GM21528 (cell line): Measurements from ENCODE around the gene CACNA1C.
"Not testable (repeated sequence)": the region's sequence is repeated elsewhere in the genome, so short reads cannot be mapped to it uniquely, and the experiment has no call there.

Experiments
- ATAC-seq: cut with Tn5 transposase; IDR thresholded peaks from one replicate; pipeline ENCODE4 v1.9.1; 2021; ENCODE audit warnings: mild to moderate bottlenecking, moderate library complexity; ENCODE audit not compliant: unreplicated experiment, low FRiP score

CACNA1C gene

DNA sequence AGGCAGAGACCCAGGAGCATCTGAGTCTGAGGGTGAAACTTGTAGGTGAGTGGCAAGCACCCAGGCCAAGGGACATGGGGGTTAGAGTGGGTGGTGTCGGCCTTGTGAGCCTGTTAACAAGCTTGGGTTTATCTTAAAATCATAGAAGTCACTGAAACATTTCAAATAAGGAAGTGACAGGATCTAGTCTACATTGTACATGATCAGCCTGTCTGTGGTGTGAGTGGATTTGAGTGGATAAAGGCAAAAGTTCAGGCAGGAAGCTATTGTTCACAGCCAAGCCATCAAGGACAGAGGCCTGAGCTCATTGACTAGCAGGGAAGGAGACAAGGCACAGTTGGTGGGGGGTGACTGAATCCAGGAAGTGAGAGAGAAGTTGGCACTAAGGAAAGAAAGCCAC lies 682.6 kb downstream of the CACNA1C start:
- ATAC-seq = no peak

DNA sequence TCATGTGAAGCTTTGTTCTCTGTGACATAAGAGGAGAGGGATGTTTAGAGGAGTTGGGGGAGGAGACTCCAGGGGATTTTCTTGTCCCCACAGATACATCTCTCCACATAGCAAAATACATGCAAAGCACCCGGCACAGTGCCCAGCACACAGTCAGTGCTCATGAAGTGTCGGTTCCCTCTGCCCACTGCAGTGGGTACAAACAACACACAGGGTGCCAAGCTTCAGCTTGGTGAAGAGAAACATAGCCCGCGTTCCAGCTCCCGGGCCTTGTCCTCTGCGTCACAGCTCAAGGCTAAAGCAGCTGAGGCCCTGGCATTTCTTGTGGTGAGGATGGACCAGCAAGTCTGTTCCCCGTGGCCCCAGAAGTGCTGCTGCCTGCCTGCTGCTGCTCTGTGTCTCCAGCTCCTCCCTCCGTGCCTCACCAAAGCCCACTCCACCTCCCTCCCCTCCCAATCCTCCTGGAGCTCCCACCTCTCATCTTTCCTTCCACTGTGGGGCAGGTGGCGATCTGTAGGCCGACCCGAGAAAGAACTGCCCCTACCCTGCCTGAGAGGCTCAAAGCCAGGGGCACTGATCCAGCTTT lies 685.0 kb downstream of the CACNA1C start:
- ATAC-seq = no peak

GRCh38 chr12:2739069-2739468 lies 686.3 kb downstream of the CACNA1C start:
- ATAC-seq = no peak

DNA sequence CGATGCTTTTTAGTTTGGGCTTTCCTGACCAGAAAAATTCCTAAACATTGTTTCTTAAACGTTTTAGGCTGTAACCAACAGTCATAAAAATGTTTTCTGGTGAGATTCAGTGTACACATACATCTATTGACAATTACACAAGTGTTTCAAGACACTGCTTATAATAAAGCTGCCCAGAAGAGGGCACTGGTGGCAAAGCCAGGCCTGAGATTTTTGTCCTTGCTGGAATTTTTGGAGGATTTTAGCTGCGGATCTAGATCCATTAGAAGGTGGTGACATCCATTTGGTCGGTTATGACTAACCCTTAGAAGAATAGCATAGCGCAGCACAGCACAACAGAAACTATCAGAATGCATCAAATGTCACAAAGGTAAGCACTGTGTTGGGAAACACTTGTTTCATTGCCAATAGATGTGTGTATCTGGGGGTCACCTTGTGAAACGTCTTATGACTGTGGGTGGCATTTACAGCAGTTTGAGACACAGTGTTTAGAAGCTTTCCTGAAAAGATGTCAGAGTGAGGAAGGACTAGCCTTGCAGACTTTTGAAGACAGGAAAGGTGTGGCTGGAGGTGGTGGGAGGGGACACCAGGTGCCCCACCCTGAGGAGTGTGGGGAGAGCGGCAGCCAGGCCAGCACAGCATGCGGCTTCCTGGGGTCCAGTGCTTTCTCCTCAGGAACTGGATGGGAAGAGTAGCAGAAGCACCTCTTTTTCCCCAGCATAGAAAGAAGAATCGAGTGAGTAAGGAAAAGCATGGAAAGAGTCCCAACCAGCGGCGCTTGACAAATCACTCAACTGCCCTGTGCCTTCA lies 687.2 kb downstream of the CACNA1C start:
- no peak for ATAC-seq

DNA sequence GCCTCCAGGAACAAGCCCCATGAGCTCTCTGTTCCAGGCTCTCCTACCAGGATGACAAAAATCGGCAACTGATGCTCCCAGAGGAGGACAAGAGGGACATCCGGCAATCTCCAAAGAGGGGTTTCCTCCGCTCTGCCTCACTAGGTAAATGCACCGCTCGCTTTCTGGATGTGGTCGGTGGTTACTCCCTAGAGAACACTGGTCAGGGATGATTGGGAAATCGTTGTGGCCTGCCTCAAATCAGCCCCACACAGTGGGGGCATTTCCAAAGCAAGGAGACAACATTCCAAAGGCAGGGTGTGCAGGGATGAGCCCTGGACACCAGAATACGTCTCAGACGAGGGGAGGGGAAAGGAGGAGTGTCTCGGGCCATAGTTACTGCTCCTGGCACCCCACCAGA lies 689.2 kb downstream of the CACNA1C start:
- ATAC-seq = not testable (repeated sequence)

DNA sequence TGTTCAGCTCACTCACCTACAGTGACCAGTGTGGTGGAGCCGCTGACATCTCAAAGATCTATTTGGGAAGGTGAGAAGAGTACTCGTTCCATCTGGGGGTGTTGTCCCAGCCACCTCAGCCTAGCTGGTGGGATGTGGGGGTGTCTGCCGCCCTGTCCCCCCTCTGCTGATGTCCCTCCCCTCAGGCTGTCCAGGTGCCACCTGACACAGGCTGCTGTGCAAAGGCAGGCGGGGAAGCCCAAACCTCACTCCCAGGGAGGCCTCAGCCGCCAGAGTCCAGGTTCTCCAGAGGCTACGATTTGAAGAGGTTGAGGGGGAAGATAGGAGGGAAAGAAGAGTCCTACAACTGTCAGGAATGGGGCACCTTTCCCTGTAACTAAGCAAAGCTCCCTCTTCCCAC lies 690.7 kb downstream of the CACNA1C start:
- no peak for ATAC-seq

GRCh38 chr12:2745655-2746054 lies 692.9 kb downstream of the CACNA1C start:
- ATAC-seq = no peak
